K562 (cell line): ENCODE measurements around the gene BEST2. TPM values are rescaled to one million over a fixed set of nuclear protein-coding genes. Genes with fewer than 3 reads are reported as not detected.

Source experiments
- ADNP ChIP-seq: fragments of 200-800 bp; sonication (Bioruptor generic); IDR thresholded peaks from 2 replicates; pipeline ENCODE4 v1.6.1; 2016; ENCODE audit warnings: missing genetic modification characterization, missing compliant biosample characterization
- CHD2 ChIP-seq: IDR thresholded peaks from 2 replicates; pipeline ENCODE4 v1.6.1; 2011; ENCODE audit warnings: low read depth, low read length
- E2F3 ChIP-seq: fragments of 250-450 bp; sonication (Bioruptor Pico); IDR thresholded peaks from 2 replicates; pipeline ENCODE4 v1.4.0; 2020; ENCODE audit warnings: mild to moderate bottlenecking
- E2F4 ChIP-seq: sonication (generic); formaldehyde crosslinking; IDR thresholded peaks from 2 replicates; pipeline ENCODE4 v1.8.0; 2022; ENCODE audit warnings: mild to moderate bottlenecking, low read depth, missing genetic modification reagents
- E2F6 ChIP-seq, 2 experiments: IDR thresholded peaks; 2 replicates each; pipeline ENCODE4 v1.6.1; 2011; ENCODE audit warnings: borderline replicate concordance in 1 of 2, control low read depth in 1 of 2, low read depth in 1 of 2, low read length in 1 of 2, mild to moderate bottlenecking in 1 of 2, mixed read lengths in 1 of 2, moderate library complexity in 1 of 2; ENCODE audit not compliant: insufficient read depth in 1 of 2, insufficient read length in 1 of 2, poor library complexity in 1 of 2, severe bottlenecking in 1 of 2; ENCODE audit errors: extremely low read depth in 1 of 2
- E2F8 ChIP-seq: fragments of 450-650 bp; IDR thresholded peaks from 2 replicates; pipeline ENCODE4 v1.7.1; 2018; ENCODE audit warnings: mild to moderate bottlenecking, low read depth; ENCODE audit not compliant: partially characterized antibody
- GTF3C2 ChIP-seq: IDR thresholded peaks from 3 replicates; pipeline ENCODE4 v1.6.1; 2011; ENCODE audit warnings: borderline replicate concordance, mild to moderate bottlenecking, moderate library complexity; ENCODE audit not compliant: insufficient read length; ENCODE audit errors: extremely low read depth
- HDGF ChIP-seq: fragments of 450-650 bp; IDR thresholded peaks from 2 replicates; pipeline ENCODE4 v1.6.1; 2016
- HNRNPH1 ChIP-seq: fragments of 200-400 bp; formaldehyde crosslinking; optimal IDR thresholded peaks from 2 replicates; pipeline ENCODE3; 2017; ENCODE audit warnings: low read depth, mild to moderate bottlenecking, low read length, moderate library complexity
- KLF10 ChIP-seq: fragments of 250-450 bp; sonication (Bioruptor Pico); IDR thresholded peaks from 2 replicates; pipeline ENCODE4 v1.6.1; 2021; ENCODE audit warnings: matching md5 sums
- NBN ChIP-seq: fragments of 450-650 bp; IDR thresholded peaks from 2 replicates; pipeline ENCODE4 v1.6.1; 2016; ENCODE audit warnings: low read depth, mild to moderate bottlenecking
- PHB2 ChIP-seq: fragments of 450-650 bp; IDR thresholded peaks from 2 replicates; pipeline ENCODE4 v1.6.1; 2017; ENCODE audit warnings: low read depth
- PRMT5 ChIP-seq: sonication (generic); formaldehyde crosslinking; IDR thresholded peaks from 2 replicates; pipeline ENCODE4 v1.5.0; 2020; ENCODE audit warnings: missing genetic modification reagents
- RFX1 ChIP-seq: fragments of 450-650 bp; IDR thresholded peaks from 2 replicates; pipeline ENCODE4 v1.6.1; 2016; ENCODE audit warnings: mild to moderate bottlenecking, moderate library complexity
- SOX6 ChIP-seq: fragments of 450-650 bp; IDR thresholded peaks from 2 replicates; pipeline ENCODE4 v1.6.1; 2014; ENCODE audit warnings: mild to moderate bottlenecking
- TBP ChIP-seq: optimal IDR thresholded peaks from 2 replicates; pipeline ENCODE3; 2011; ENCODE audit warnings: low read depth, low read length, improper control_type of control experiment
- ZKSCAN1 ChIP-seq: fragments of 150-350 bp; IDR thresholded peaks from 2 replicates; pipeline ENCODE4 v1.6.1; 2016; ENCODE audit warnings: low read depth, low read length
- ZNF165 ChIP-seq: fragments of 250-450 bp; sonication (Bioruptor Pico); IDR thresholded peaks from 2 replicates; pipeline ENCODE4 v1.4.0; 2020; ENCODE audit warnings: borderline replicate concordance
- ZNF224 ChIP-seq: sonication (generic); formaldehyde crosslinking; IDR thresholded peaks from 2 replicates; pipeline ENCODE4 v1.8.0; 2022; ENCODE audit warnings: mild to moderate bottlenecking, missing genetic modification reagents
- ZNF583 ChIP-seq: fragments of 250-450 bp; sonication (Bioruptor Pico); IDR thresholded peaks from 2 replicates; pipeline ENCODE4 v1.4.0; 2020
- ZNF780A ChIP-seq: fragments of 250-450 bp; sonication (Bioruptor Pico); IDR thresholded peaks from 2 replicates; pipeline ENCODE4 v1.5.0; 2021; ENCODE audit warnings: mild to moderate bottlenecking
- polyA plus RNA-seq, 8 experiments: library from polyadenylated mRNA; depleted of rRNA in 4 of 8; stranded (reverse) in 5 of 8; unstranded in 3 of 8; fragments of >200 nt; fragmentation: Nextera tagmentation in 2 of 8; fragmentation: Illumina TruSeq in 1 of 8; extraction: Ambion mirVana in 2 of 8; extraction: Trizol in 1 of 8; gene quantifications; 2 replicates each; pipeline versions ENCODE4 v1.2.1 to v1.2.3, GENCODE V29; 2011 to 2014; ENCODE audit warnings: inconsistent platforms in 1 of 8, missing spikeins in 1 of 8
- total RNA-seq, 7 experiments: library from RNA; depleted of rRNA in 6 of 7; stranded (reverse); fragments of >200 nt in 6 of 7; fragmentation: Illumina TruSeq in 2 of 7; extraction: Trizol in 2 of 7; gene quantifications; 2 replicates each; pipeline versions ENCODE4 v1.2.1 to v1.2.3, GENCODE V29; 2011 to 2021; ENCODE audit warnings: low replicate concordance in 1 of 7

BEST2 gene
- total and polyA plus RNA-seq, 9 of the 15 experiments (the other 6 are each of a cell fraction or from before 2014, with no cell fraction given), result not detected

GRCh38 chr19:12789098-12789903 is 37.7 kb downstream of the BEST2 start (continued):
- no peak for TF ChIP-seq ZKSCAN1
- TF ChIP-seq CHD2, result no peak
- TF ChIP-seq E2F8, result no peak
- TF ChIP-seq ZNF165 (CRISPR knock-in tag), result no peak
- TF ChIP-seq KLF10 (CRISPR knock-in tag), result no peak
- TF ChIP-seq ZNF780A (CRISPR knock-in tag), result no peak
- no peak for TF ChIP-seq GTF3C2
- TF ChIP-seq ADNP (tag), result no peak; the same call in 1 of the 2 replicates
- peak; percentile 93; the same call in 1 of the 2 replicates for TF ChIP-seq HDGF
- no peak for TF ChIP-seq SOX6
- no peak for TF ChIP-seq NBN
- TF ChIP-seq HNRNPH1, result no peak
- no peak for TF ChIP-seq E2F4
- TF ChIP-seq ZNF224 (CRISPR knock-in tag), result no peak
- TF ChIP-seq RFX1, result no peak
- no peak for TF ChIP-seq PRMT5 (CRISPR knock-in tag)
- TF ChIP-seq E2F3, result no peak
- TF ChIP-seq E2F6 (IDR thresholded peaks at IDR 0.05; ENCODE audit: borderline replicate concordance in 1 of 2, extremely low read depth in 1 of 2, insufficient read depth in 1 of 2, insufficient read length in 1 of 2, low read depth in 1 of 2, low read length in 1 of 2, poor library complexity in 1 of 2, severe bottlenecking in 1 of 2), result peak in 1 of 2 experiments; percentile 63
- TF ChIP-seq PHB2, result no peak
- TF ChIP-seq TBP, result no peak
- no peak for TF ChIP-seq ZNF583 (CRISPR knock-in tag)
